ENCODE results near the gene PTGIR. TPM values are rescaled to one million over a fixed set of nuclear protein-coding genes. Genes with fewer than 3 reads are reported as not detected.

The PTGIR gene
- total RNA-seq, 1 donor from 2014 or later: 0.58 TPM

- TF ChIP-seq CTCF (conservative IDR thresholded peaks at IDR 0.05; ENCODE audit: low read depth, low read length): no peak
- no peak for DNase-seq (ENCODE audit: low read depth)
- no peak overlapping the region for H3K4me3 ChIP-seq (ENCODE audit: low read depth, low read length)
Measured at GRCh38 chr19:46573679-46574498, 51.0 kb downstream of the PTGIR start.

- no peak for DNase-seq (ENCODE audit: low read depth)
Measured at GRCh38 chr19:46571495-46571894, 53.4 kb downstream of the PTGIR start.

More at GRCh38 chr19:46571495-46571894, 53.4 kb downstream of the PTGIR start:
- H3K4me3 ChIP-seq (ENCODE audit: low read depth, low read length): no peak overlapping the region
- TF ChIP-seq CTCF (conservative IDR thresholded peaks at IDR 0.05; ENCODE audit: low read depth, low read length): peak; percentile 40

Other genes starting within 250 kb of the PTGIR start
- gene CCDC8, start 211.5 kb downstream of the PTGIR start, total RNA-seq: 14.0 and 14.1 TPM in 2 replicates
- gene PNMA8C, start 196.2 kb downstream of the PTGIR start, total RNA-seq: 0.14 TPM in 1 of 2 replicates, not detected in the other
- 4.3 and 7.4 TPM in 2 replicates for gene PNMA8A, start 153.5 kb downstream of the PTGIR start, total RNA-seq
- 0.36 and 0.92 TPM in 2 replicates for gene PNMA8B, start 129.2 kb downstream of the PTGIR start, total RNA-seq
- gene CALM3, start 23.8 kb downstream of the PTGIR start, total RNA-seq: 181 and 304 TPM in 2 replicates
- gene GNG8, start 11.1 kb upstream of the PTGIR start, total RNA-seq: not detected in 2 replicates
- gene DACT3, start 36.1 kb upstream of the PTGIR start, total RNA-seq: not detected in 2 replicates
- 28.4 and 36.8 TPM in 2 replicates for gene PRKD2, start 92.0 kb upstream of the PTGIR start, total RNA-seq
- 20.3 and 27.8 TPM in 2 replicates for gene FKRP, start 121.0 kb upstream of the PTGIR start, total RNA-seq
- 62.1 and 95.0 TPM in 2 replicates for gene STRN4, start 121.4 kb upstream of the PTGIR start, total RNA-seq
- 85.1 and 197 TPM in 2 replicates for gene SLC1A5, start 163.5 kb upstream of the PTGIR start, total RNA-seq
- gene AP2S1, start 225.8 kb upstream of the PTGIR start, total RNA-seq: 172 and 288 TPM in 2 replicates
- gene ARHGAP35, start 235.9 kb upstream of the PTGIR start, total RNA-seq: 19.4 and 21.7 TPM in 2 replicates